ENCODE measurements around the gene UBR2. TPM values are rescaled to one million over a fixed set of nuclear protein-coding genes. Genes with fewer than 3 reads are reported as not detected.

Gene UBR2
- total RNA-seq, 1 experiment from 2014 or later, result 17.5 TPM

DNA sequence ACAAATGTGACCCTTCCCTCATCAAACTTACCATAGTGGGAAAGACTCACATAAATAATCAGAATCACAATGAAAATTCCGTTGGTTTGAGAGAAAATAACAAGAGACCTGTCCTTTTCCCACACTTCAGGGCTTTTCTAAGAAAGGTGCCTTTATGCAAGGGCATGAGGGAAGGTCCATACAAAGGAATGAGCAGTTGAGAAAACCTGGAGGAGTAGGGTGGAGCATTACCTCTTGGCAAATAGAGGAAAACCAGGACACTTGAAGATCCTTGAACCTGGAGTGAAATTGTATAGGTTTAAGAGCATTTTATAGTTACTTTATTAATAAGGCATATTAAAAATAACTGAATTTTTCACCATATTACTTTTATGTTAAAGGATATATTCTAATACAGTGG, 54.3 kb downstream of the UBR2 start:
- H3K9me3 ChIP-seq (ENCODE audit: low read depth, low read length, poor library complexity, severe bottlenecking), result no peaks in the 10 kb centered on the region
- no peak overlapping the region for H3K27ac ChIP-seq (ENCODE audit: low read depth, low read length, poor library complexity, severe bottlenecking)
- H3K36me3 ChIP-seq (ENCODE audit: insufficient read depth, low read length, poor library complexity, severe bottlenecking), result peaks cover 22% of the 10 kb centered on the region
- ChIA-PET POLR2A (ENCODE audit: low non-redundant PET) (no interaction called here), CTCF (no interaction called here)
- H3K27me3 ChIP-seq (replicated peaks; ENCODE audit: insufficient read depth, low read depth, low read length, poor library complexity), result no peaks in the 10 kb centered on the region
- no peak overlapping the region for H3K4me3 ChIP-seq (ENCODE audit: low read depth, low read length, poor library complexity, severe bottlenecking)
- TF ChIP-seq, protein P1, sequence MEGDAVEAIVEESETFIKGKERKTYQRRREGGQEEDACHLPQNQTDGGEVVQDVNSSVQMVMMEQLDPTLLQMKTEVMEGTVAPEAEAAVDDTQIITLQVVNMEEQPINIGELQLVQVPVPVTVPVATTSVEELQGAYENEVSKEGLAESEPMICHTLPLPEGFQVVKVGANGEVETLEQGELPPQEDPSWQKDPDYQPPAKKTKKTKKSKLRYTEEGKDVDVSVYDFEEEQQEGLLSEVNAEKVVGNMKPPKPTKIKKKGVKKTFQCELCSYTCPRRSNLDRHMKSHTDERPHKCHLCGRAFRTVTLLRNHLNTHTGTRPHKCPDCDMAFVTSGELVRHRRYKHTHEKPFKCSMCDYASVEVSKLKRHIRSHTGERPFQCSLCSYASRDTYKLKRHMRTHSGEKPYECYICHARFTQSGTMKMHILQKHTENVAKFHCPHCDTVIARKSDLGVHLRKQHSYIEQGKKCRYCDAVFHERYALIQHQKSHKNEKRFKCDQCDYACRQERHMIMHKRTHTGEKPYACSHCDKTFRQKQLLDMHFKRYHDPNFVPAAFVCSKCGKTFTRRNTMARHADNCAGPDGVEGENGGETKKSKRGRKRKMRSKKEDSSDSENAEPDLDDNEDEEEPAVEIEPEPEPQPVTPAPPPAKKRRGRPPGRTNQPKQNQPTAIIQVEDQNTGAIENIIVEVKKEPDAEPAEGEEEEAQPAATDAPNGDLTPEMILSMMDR (conservative IDR thresholded peaks at IDR 0.05; ENCODE audit: low read depth, low read length), result no peak
- no peak for TF ChIP-seq EZH2 (IDR thresholded peaks at IDR 0.05; ENCODE audit: borderline replicate concordance, low read depth, low read length, poor library complexity, severe bottlenecking)
- no peak for DNase-seq (ENCODE audit: low spot score)
- no TSS peak for BruUV-seq (replicated peaks)
- intact Hi-C loops (cut with micrococcal nuclease; ENCODE audit: unreplicated experiment), result no loop called here
- H3K4me1 ChIP-seq (ENCODE audit: insufficient read depth, low read length, poor library complexity, severe bottlenecking), result no peaks in the 10 kb centered on the region

DNA sequence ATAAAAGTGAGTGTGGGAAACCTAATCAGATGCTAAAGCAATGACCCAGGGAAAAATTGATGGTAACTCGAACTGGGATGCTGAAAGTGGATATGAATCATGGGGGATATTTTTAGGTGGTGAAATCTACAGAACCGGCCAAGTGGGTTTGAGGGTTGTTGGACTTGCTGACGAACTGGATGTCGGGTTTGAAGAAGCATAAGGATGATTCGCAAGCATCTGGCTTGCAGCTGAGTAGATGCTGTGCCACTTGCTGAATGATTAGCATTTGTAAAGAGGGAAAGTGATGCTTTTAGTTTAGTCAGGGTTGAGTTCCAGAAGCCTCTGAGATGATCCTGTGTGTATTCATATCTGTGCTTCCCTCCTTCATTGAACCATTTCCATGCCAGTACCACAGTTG, 54.9 kb downstream of the UBR2 start:
- BruUV-seq (replicated peaks), result no TSS peak
- intact Hi-C loops (cut with micrococcal nuclease; ENCODE audit: unreplicated experiment), result no loop called here
- Histone ChIP-seq H3K36me3 (ENCODE audit: insufficient read depth, low read length, poor library complexity, severe bottlenecking) (peaks cover 22% of the 10 kb centered on the region), H3K27me3 (replicated peaks; ENCODE audit: insufficient read depth, low read depth, low read length, poor library complexity) (no peaks in the 10 kb centered on the region), H3K4me3 (ENCODE audit: low read depth, low read length, poor library complexity, severe bottlenecking) (no peak overlapping the region), H3K9me3 (ENCODE audit: low read depth, low read length, poor library complexity, severe bottlenecking) (no peaks in the 10 kb centered on the region), H3K4me1 (ENCODE audit: insufficient read depth, low read length, poor library complexity, severe bottlenecking) (no peaks in the 10 kb centered on the region), H3K27ac (ENCODE audit: low read depth, low read length, poor library complexity, severe bottlenecking) (no peak overlapping the region)
- POLR2A ChIA-PET (ENCODE audit: low non-redundant PET), result no interaction called here
- no peak for DNase-seq (ENCODE audit: low spot score)
- CTCF ChIA-PET, result no interaction called here
- no peak for TF ChIP-seq EZH2 (IDR thresholded peaks at IDR 0.05; ENCODE audit: borderline replicate concordance, low read depth, low read length, poor library complexity, severe bottlenecking)
- TF ChIP-seq, protein P1 (conservative IDR thresholded peaks at IDR 0.05; ENCODE audit: low read depth, low read length), result no peak

DNA sequence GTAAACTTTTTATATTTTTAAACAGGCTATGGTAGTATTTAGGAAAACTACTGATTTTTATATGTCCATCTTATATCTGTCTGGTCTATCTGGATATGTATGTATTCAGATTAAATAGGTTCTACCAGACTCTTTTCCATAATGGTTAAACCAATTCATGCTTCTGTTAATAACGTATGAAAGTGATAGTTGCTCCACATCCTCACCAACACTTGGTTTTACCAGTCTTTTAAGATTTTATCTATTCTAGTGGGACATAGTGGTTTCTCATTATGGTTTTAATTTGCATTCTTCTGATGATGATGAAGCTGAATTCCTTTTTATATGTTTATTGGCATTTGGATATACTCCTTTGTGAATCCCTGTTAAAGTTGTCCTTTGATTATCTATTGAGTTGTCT, 56.1 kb downstream of the UBR2 start:
- ChIA-PET POLR2A (ENCODE audit: low non-redundant PET) (no interaction called here), CTCF (no interaction called here)
- no peak for TF ChIP-seq EZH2 (IDR thresholded peaks at IDR 0.05; ENCODE audit: borderline replicate concordance, low read depth, low read length, poor library complexity, severe bottlenecking)
- TF ChIP-seq, protein P1 (conservative IDR thresholded peaks at IDR 0.05; ENCODE audit: low read depth, low read length), result no peak
- no peak for DNase-seq (ENCODE audit: low spot score)
- Histone ChIP-seq H3K36me3 (ENCODE audit: insufficient read depth, low read length, poor library complexity, severe bottlenecking) (peaks cover 22% of the 10 kb centered on the region), H3K4me1 (ENCODE audit: insufficient read depth, low read length, poor library complexity, severe bottlenecking) (no peaks in the 10 kb centered on the region), H3K9me3 (ENCODE audit: low read depth, low read length, poor library complexity, severe bottlenecking) (no peaks in the 10 kb centered on the region), H3K4me3 (ENCODE audit: low read depth, low read length, poor library complexity, severe bottlenecking) (no peak overlapping the region), H3K27ac (ENCODE audit: low read depth, low read length, poor library complexity, severe bottlenecking) (no peak overlapping the region), H3K27me3 (replicated peaks; ENCODE audit: insufficient read depth, low read depth, low read length, poor library complexity) (no peaks in the 10 kb centered on the region)
- BruUV-seq (replicated peaks), result no TSS peak
- intact Hi-C loops (cut with micrococcal nuclease; ENCODE audit: unreplicated experiment), result no loop called here

All from A673 (cell line).